AG04450 (cell line): ENCODE results near the gene KRTAP10-11. TPM values are rescaled to one million over a fixed set of nuclear protein-coding genes. Genes with fewer than 3 reads are reported as not detected.

Experiments
- CTCF ChIA-PET: fragments of 300-600, 350-600 bp; formaldehyde crosslinking; extraction: SDS; loops from one replicate; lab custom pipeline; 2022; ENCODE audit warnings: antibody characterized with exemption, inconsistent platforms; lab: Charles Lee
- POLR2A ChIA-PET: fragments of 350-600 bp; formaldehyde crosslinking; extraction: SDS; loops from one replicate; lab custom pipeline; 2021; ENCODE audit warnings: antibody characterized with exemption, inconsistent platforms; lab: Yijun Ruan, JAX
- DNase-seq: peaks from one replicate; pipeline ENCODE4 v3.0.0-alpha.2; 2011; ENCODE audit warnings: low read depth, low spot score
- H3K27ac ChIP-seq: one replicate; pipeline ENCODE4 v1.5.1; 2012; ENCODE audit warnings: low read depth, low read length, control low read depth
- H3K27me3 ChIP-seq: one replicate; pipeline ENCODE4 v1.6.0; 2012; ENCODE audit warnings: low read length; ENCODE audit not compliant: control insufficient read depth, insufficient read depth
- H3K4me3 ChIP-seq: 2 replicates; pipeline ENCODE4 v1.5.1; 2011; ENCODE audit warnings: mild to moderate bottlenecking, low read depth, low read length, control low read depth
- H3K9me3 ChIP-seq: 2 replicates; pipeline ENCODE4 v1.5.1; 2012; ENCODE audit warnings: low read length; ENCODE audit not compliant: control insufficient read depth, insufficient read depth
- CTCF ChIP-seq: IDR thresholded peaks from 2 replicates; pipeline ENCODE4 v1.5.1; 2011; ENCODE audit warnings: low read depth, low read length, control low read depth, inconsistent platforms
- polyA plus RNA-seq: library from polyadenylated mRNA; depleted of rRNA; stranded (reverse); fragments of >200 nt; gene quantifications from 2 replicates; pipeline ENCODE4 v1.2.3, GENCODE V29; 2011

Gene KRTAP10-11
- polyA plus RNA-seq, 1 experiment: not detected

DNA sequence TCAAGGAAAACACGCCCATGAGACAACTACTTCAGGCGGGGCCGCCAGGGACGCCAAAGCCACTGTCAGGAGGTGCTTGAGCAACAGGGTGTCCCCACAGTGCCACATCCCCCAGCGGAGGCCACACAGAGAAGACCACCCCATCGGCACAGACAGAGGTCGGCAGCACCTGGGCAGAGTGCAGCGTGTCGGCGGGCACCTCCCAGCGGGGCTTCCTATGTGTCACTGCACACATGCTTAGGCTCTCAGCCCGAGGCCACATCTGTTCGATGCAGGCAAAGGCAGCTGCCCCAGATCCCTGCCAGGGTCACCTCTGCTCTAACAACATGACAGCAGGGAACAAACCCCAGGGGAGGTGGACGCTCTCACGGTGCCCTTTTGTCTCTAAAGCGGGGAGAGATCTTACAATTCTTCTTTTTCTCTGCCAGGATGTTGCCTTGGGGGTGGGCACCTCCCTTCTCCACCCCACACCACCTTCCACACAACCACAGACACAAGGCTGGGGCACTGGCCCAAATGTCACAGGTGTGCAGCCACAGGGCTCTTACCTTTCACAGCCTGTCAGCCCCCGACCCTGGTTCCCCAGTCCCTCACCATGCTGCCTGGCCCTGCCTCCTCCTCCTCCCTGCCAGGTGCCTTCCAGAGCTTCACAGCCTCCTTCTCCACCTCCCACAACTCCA is 30.2 kb upstream of the KRTAP10-11 start:
- Histone ChIP-seq H3K27ac (no peak overlapping the region), H3K9me3 (peaks cover 54% of the 10 kb centered on the region), H3K27me3 (no peaks in the 10 kb centered on the region), H3K4me3 (no peak overlapping the region)
- CTCF ChIA-PET: no interaction called here
- no peak for DNase-seq
- no peak for TF ChIP-seq CTCF
- POLR2A ChIA-PET: no interaction called here

DNA sequence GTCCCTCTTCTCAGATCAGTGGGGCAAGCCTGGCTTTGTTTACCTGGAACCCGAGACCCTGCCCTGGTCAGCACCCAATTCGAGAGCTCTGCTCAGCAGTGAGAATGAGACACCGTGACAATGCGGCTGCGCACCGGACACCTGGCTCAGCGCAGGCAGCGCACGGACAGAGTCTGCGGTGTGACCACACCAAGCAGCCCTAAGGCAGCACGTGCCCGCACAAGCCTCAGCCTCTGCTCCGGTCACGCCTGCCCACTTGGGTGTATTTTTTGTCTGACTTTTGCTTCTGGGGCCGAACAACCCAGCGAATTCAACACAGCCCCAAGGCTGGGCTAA is 29.7 kb upstream of the KRTAP10-11 start:
- H3K27me3 ChIP-seq: no peaks in the 10 kb centered on the region
- no peak overlapping the region for H3K4me3 ChIP-seq
- DNase-seq: no peak
- no peak overlapping the region for H3K27ac ChIP-seq
- H3K9me3 ChIP-seq: peaks cover 51% of the 10 kb centered on the region
- POLR2A ChIA-PET: no interaction called here
- CTCF ChIA-PET: no interaction called here
- no peak for TF ChIP-seq CTCF

- Histone ChIP-seq H3K9me3 (peaks cover 47% of the 10 kb centered on the region), H3K27ac (no peak overlapping the region), H3K27me3 (no peaks in the 10 kb centered on the region), H3K4me3 (no peak overlapping the region)
- no peak for TF ChIP-seq CTCF
- ChIA-PET POLR2A (no interaction called here), CTCF (no interaction called here)
- no peak for DNase-seq
Observed at GRCh38 chr21:44617071-44617501, 29.1 kb upstream of the KRTAP10-11 start.

DNA sequence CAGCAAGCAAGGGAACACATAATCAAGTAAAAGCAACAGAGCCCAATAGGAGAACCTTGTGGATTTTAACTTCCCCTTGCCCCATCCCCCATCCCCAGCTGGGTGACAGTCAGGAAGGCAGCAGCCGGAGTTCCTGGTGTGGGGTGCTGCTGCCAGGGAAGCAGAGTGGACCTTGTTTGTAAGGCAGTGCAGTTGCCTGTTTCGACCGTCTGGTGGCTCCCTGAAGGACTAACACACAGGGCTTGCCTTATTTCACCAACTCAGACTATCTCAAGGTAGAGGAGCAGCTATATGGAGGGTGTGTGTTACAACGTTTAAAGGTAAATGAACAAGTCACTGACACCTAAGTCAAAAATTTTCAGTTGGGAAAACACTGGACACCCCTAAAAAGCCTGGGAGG is 27.7 kb upstream of the KRTAP10-11 start:
- Histone ChIP-seq H3K9me3 (peaks cover 35% of the 10 kb centered on the region), H3K27ac (no peak overlapping the region), H3K27me3 (no peaks in the 10 kb centered on the region), H3K4me3 (no peak overlapping the region)
- TF ChIP-seq CTCF: peak; percentile 12; the same call in 1 of the 2 replicates
- CTCF ChIA-PET: interaction anchor here (1.9 kb wide), 1 partner anchor 175 kb away, joined by 9 read pairs; no protein-coding TSS in a partner anchor
- POLR2A ChIA-PET: no interaction called here
- no peak for DNase-seq

DNA sequence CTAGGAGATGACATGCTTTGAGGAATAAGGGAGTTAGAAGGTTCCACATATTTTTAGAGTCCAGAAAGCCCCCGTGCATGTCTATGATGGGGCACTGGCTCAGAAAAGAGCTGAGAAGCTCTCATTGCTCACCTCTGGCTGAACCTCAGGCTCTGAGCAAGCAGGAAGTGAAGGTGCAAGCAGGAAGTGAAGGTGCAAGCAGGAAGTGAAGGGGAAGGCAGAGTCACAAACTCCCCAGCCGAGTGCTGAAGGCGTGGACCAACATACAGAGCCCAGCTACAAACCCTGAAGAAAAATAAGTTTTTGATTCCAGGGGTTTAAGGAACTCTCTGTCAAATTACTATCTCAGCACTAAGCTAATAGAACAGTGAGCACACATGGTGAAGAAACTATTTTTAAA is 27.3 kb upstream of the KRTAP10-11 start:
- DNase-seq: no peak
- no peaks in the 10 kb centered on the region for H3K27me3 ChIP-seq
- H3K4me3 ChIP-seq: no peak overlapping the region
- H3K9me3 ChIP-seq: peaks cover 31% of the 10 kb centered on the region
- ChIA-PET POLR2A (no interaction called here), CTCF (interaction anchor here (1.9 kb wide), 1 partner anchor 175 kb away, joined by 9 read pairs; no protein-coding TSS in a partner anchor)
- no peak overlapping the region for H3K27ac ChIP-seq
- no peak for TF ChIP-seq CTCF
